ENCODE measurements around the gene PROM1. TPM values are rescaled to one million over a fixed set of nuclear protein-coding genes. Genes with fewer than 3 reads are reported as not detected.

The PROM1 gene
- total RNA-seq, 5 donors from 2014 or later (not counting 1 experiment from before 2014, with no cell fraction given) = 0.38 to 2.0 (median 1.4) TPM

- POLR2A ChIA-PET = no interaction called here
- WGBS (ENCODE audit: insufficient coverage) = 64% methylated on average over 2 of the region's 7 CpGs
- no peaks in the 10 kb centered on the region for H3K4me1 ChIP-seq (ENCODE audit: control insufficient read depth in 1 of 2, extremely low read depth in 1 of 2, insufficient read depth in 2 of 2, low read length in 2 of 2)
These were observed 18.5 kb upstream of the PROM1 start for GRCh38 chr4:16102356-16102755.

GRCh38 chr4:16100833-16101232 is 17.0 kb upstream of the PROM1 start:
- no peak overlapping the region for H3K27ac Mint-ChIP-seq
- Histone ChIP-seq H3K9me3 (no peaks in the 10 kb centered on the region), H3K27me3 (replicated peaks in 1 of 2; ENCODE audit: control insufficient read depth in 2 of 2, extremely low read depth in 1 of 2, insufficient read depth in 2 of 2, low read length in 1 of 2) (no peaks in the 10 kb centered on the region), H3K36me3 (ENCODE audit: control insufficient read depth in 2 of 2, extremely low read depth in 1 of 2, insufficient read depth in 1 of 2, low read length in 1 of 2) (no peaks in the 10 kb centered on the region), H3K27ac (ENCODE audit: low read length) (no peak overlapping the region), H3K4me3 (ENCODE audit: control insufficient read depth in 1 of 2, extremely low read depth in 1 of 2, low read length in 1 of 2) (no peak overlapping the region), H3K4me1 (ENCODE audit: control insufficient read depth in 1 of 2, extremely low read depth in 1 of 2, insufficient read depth in 2 of 2, low read length in 2 of 2) (no peaks in the 10 kb centered on the region)
- ATAC-seq (replicated peaks in 1 of 4) (no peak), DNase-seq (no peak)
- ChIA-PET CTCF (no interaction called here), POLR2A (interaction anchor here in 1 of 2 donors (0.6 kb wide), 1 partner anchor 112 kb away, joined by 3 read pairs; no protein-coding TSS in a partner anchor)
- no peaks in the 10 kb centered on the region for H3K36me3 Mint-ChIP-seq
- H3K9me3 Mint-ChIP-seq = no peaks in the 10 kb centered on the region
- WGBS (ENCODE audit: insufficient coverage) = no CpG with 5 or more reads among the region's 1 CpG
- H3K4me1 Mint-ChIP-seq = no peaks in the 10 kb centered on the region
- no peak overlapping the region for H3K4me3 Mint-ChIP-seq
- H3K27me3 Mint-ChIP-seq = peaks cover 4 to 6% of the 10 kb centered on the region in 2 donors

More at GRCh38 chr4:16102356-16102755, 18.5 kb upstream of the PROM1 start:
- H3K9me3 Mint-ChIP-seq = no peaks in the 10 kb centered on the region
- Histone ChIP-seq H3K27me3 (replicated peaks in 1 of 2; ENCODE audit: control insufficient read depth in 2 of 2, extremely low read depth in 1 of 2, insufficient read depth in 2 of 2, low read length in 1 of 2) (no peaks in the 10 kb centered on the region), H3K27ac (ENCODE audit: low read length) (no peak overlapping the region), H3K36me3 (ENCODE audit: control insufficient read depth in 2 of 2, extremely low read depth in 1 of 2, insufficient read depth in 1 of 2, low read length in 1 of 2) (no peaks in the 10 kb centered on the region), H3K4me3 (ENCODE audit: control insufficient read depth in 1 of 2, extremely low read depth in 1 of 2, low read length in 1 of 2) (no peak overlapping the region), H3K9me3 (no peaks in the 10 kb centered on the region)
- DNase-seq (no peak), ATAC-seq (replicated peaks in 1 of 4) (no peak)
- CTCF ChIA-PET = no interaction called here
- H3K27me3 Mint-ChIP-seq = peaks cover 1 to 4% of the 10 kb centered on the region in 2 donors
- H3K36me3 Mint-ChIP-seq = no peaks in the 10 kb centered on the region
- H3K4me1 Mint-ChIP-seq = no peaks in the 10 kb centered on the region
- H3K4me3 Mint-ChIP-seq = no peak overlapping the region
- H3K27ac Mint-ChIP-seq = no peak overlapping the region

GRCh38 chr4:16092682-16093319 is 9.0 kb upstream of the PROM1 start:
- Histone ChIP-seq H3K27me3 (replicated peaks in 1 of 2; ENCODE audit: control insufficient read depth in 2 of 2, extremely low read depth in 1 of 2, insufficient read depth in 2 of 2, low read length in 1 of 2) (peaks cover 0 to 12% of the 10 kb centered on the region in 2 experiments), H3K9me3 (no peaks in the 10 kb centered on the region), H3K4me3 (ENCODE audit: control insufficient read depth in 1 of 2, extremely low read depth in 1 of 2, low read length in 1 of 2) (no peak overlapping the region), H3K4me1 (ENCODE audit: control insufficient read depth in 1 of 2, extremely low read depth in 1 of 2, insufficient read depth in 2 of 2, low read length in 2 of 2) (no peaks in the 10 kb centered on the region), H3K36me3 (ENCODE audit: control insufficient read depth in 2 of 2, extremely low read depth in 1 of 2, insufficient read depth in 1 of 2, low read length in 1 of 2) (no peaks in the 10 kb centered on the region), H3K27ac (ENCODE audit: low read length) (no peak overlapping the region)
- 92% methylated on average over 3 of the region's 4 CpGs for WGBS (ENCODE audit: insufficient coverage)
- Mint-ChIP-seq H3K36me3 (no peaks in the 10 kb centered on the region), H3K4me1 (no peaks in the 10 kb centered on the region), H3K27me3 (peaks cover 48 to 51% of the 10 kb centered on the region in 2 donors), H3K4me3 (no peak overlapping the region), H3K27ac (no peak overlapping the region), H3K9me3 (peaks cover 0 to 2% (median 0%) of the 10 kb centered on the region in 3 donors)
- ATAC-seq (replicated peaks in 1 of 4) (no peak), DNase-seq (no peak)
- POLR2A ChIA-PET = interaction anchor here in 1 of 2 donors (0.5 kb wide), 1 partner anchor 24 kb away, joined by 3 read pairs; no protein-coding TSS in a partner anchor
- CTCF ChIA-PET = no interaction called here

- ATAC-seq (replicated peaks in 1 of 4) (no peak), DNase-seq (no peak)
- WGBS (ENCODE audit: insufficient coverage) = no CpG with 5 or more reads among the region's 2 CpGs
- Mint-ChIP-seq H3K4me3 (no peak overlapping the region), H3K27ac (no peak overlapping the region), H3K9me3 (peaks cover 0 to 2% (median 0%) of the 10 kb centered on the region in 3 donors), H3K27me3 (peaks cover 56 to 62% of the 10 kb centered on the region in 2 donors), H3K36me3 (no peaks in the 10 kb centered on the region), H3K4me1 (no peaks in the 10 kb centered on the region)
- H3K4me3 ChIP-seq (ENCODE audit: control insufficient read depth in 1 of 2, extremely low read depth in 1 of 2, low read length in 1 of 2) = no peak overlapping the region
- no peaks in the 10 kb centered on the region for H3K36me3 ChIP-seq (ENCODE audit: control insufficient read depth in 2 of 2, extremely low read depth in 1 of 2, insufficient read depth in 1 of 2, low read length in 1 of 2)
- ChIA-PET POLR2A (no interaction called here), CTCF (no interaction called here)
- H3K27ac ChIP-seq (ENCODE audit: low read length) = no peak overlapping the region
- H3K27me3 ChIP-seq (replicated peaks in 1 of 2; ENCODE audit: control insufficient read depth in 2 of 2, extremely low read depth in 1 of 2, insufficient read depth in 2 of 2, low read length in 1 of 2) = peaks cover 0 to 21% of the 10 kb centered on the region in 2 experiments
- no peaks in the 10 kb centered on the region for H3K4me1 ChIP-seq (ENCODE audit: control insufficient read depth in 1 of 2, extremely low read depth in 1 of 2, insufficient read depth in 2 of 2, low read length in 2 of 2)
- no peaks in the 10 kb centered on the region for H3K9me3 ChIP-seq
These were observed 6.4 kb upstream of the PROM1 start for GRCh38 chr4:16090096-16090705.

- Histone ChIP-seq H3K36me3 (ENCODE audit: control insufficient read depth in 2 of 2, extremely low read depth in 1 of 2, insufficient read depth in 1 of 2, low read length in 1 of 2) (no peaks in the 10 kb centered on the region), H3K27ac (ENCODE audit: low read length) (no peak overlapping the region), H3K9me3 (no peaks in the 10 kb centered on the region), H3K27me3 (replicated peaks in 1 of 2; ENCODE audit: control insufficient read depth in 2 of 2, extremely low read depth in 1 of 2, insufficient read depth in 2 of 2, low read length in 1 of 2) (peaks cover 3 to 21% of the 10 kb centered on the region in 2 experiments), H3K4me1 (ENCODE audit: control insufficient read depth in 1 of 2, extremely low read depth in 1 of 2, insufficient read depth in 2 of 2, low read length in 2 of 2) (no peaks in the 10 kb centered on the region), H3K4me3 (ENCODE audit: control insufficient read depth in 1 of 2, extremely low read depth in 1 of 2, low read length in 1 of 2) (no peak overlapping the region)
- no peaks in the 10 kb centered on the region for H3K36me3 Mint-ChIP-seq
- no peak overlapping the region for H3K27ac Mint-ChIP-seq
- ChIA-PET CTCF (no interaction called here), POLR2A (no interaction called here)
- H3K27me3 Mint-ChIP-seq = peaks cover 59 to 64% of the 10 kb centered on the region in 2 donors
- ATAC-seq (replicated peaks in 1 of 4) (no peak), DNase-seq (no peak)
- WGBS (ENCODE audit: insufficient coverage) = no CpG with 5 or more reads among the region's 3 CpGs
- peaks cover 0 to 2% (median 0%) of the 10 kb centered on the region in 3 donors for H3K9me3 Mint-ChIP-seq
- H3K4me3 Mint-ChIP-seq = no peak overlapping the region
- peaks cover under 1 to 7% (median 3%) of the 10 kb centered on the region in 3 donors for H3K4me1 Mint-ChIP-seq
These were observed 5.3 kb upstream of the PROM1 start for GRCh38 chr4:16089156-16089555.

- Mint-ChIP-seq H3K27me3 (peaks cover 57 to 64% of the 10 kb centered on the region in 2 donors), H3K4me1 (peaks cover 5 to 11% (median 6%) of the 10 kb centered on the region in 3 donors), H3K9me3 (peaks cover 0 to 2% (median 0%) of the 10 kb centered on the region in 3 donors), H3K4me3 (no peak overlapping the region), H3K36me3 (no peaks in the 10 kb centered on the region), H3K27ac (no peak overlapping the region)
- H3K27ac ChIP-seq (ENCODE audit: low read length) = no peak overlapping the region
- H3K27me3 ChIP-seq (replicated peaks in 1 of 2; ENCODE audit: control insufficient read depth in 2 of 2, extremely low read depth in 1 of 2, insufficient read depth in 2 of 2, low read length in 1 of 2) = peaks cover 3 to 24% of the 10 kb centered on the region in 2 experiments
- no peak for DNase-seq
- H3K4me1 ChIP-seq (ENCODE audit: control insufficient read depth in 1 of 2, extremely low read depth in 1 of 2, insufficient read depth in 2 of 2, low read length in 2 of 2) = peaks cover 0 to 5% of the 10 kb centered on the region in 2 experiments
- H3K36me3 ChIP-seq (ENCODE audit: control insufficient read depth in 2 of 2, extremely low read depth in 1 of 2, insufficient read depth in 1 of 2, low read length in 1 of 2) = no peaks in the 10 kb centered on the region
- POLR2A ChIA-PET = no interaction called here
- CTCF ChIA-PET = no interaction called here
- H3K4me3 ChIP-seq (ENCODE audit: control insufficient read depth in 1 of 2, extremely low read depth in 1 of 2, low read length in 1 of 2) = no peak overlapping the region
- WGBS (ENCODE audit: insufficient coverage) = 73% methylated on average over 1 of the region's 2 CpGs
- no peaks in the 10 kb centered on the region for H3K9me3 ChIP-seq
- ATAC-seq (replicated peaks in 1 of 4) = no peak
These were observed 4.8 kb upstream of the PROM1 start for GRCh38 chr4:16088601-16089000.
